AG04450 (cell line): ENCODE data around the gene SLC10A3. TPM values are rescaled to one million over a fixed set of nuclear protein-coding genes. Genes with fewer than 3 reads are reported as not detected.

Experiments used
- CTCF ChIA-PET: fragments of 300-600, 350-600 bp; formaldehyde crosslinking; extraction: SDS; loops from one replicate; lab custom pipeline; 2022; ENCODE audit warnings: antibody characterized with exemption, inconsistent platforms; lab: Charles Lee
- POLR2A ChIA-PET: fragments of 350-600 bp; formaldehyde crosslinking; extraction: SDS; loops from one replicate; lab custom pipeline; 2021; ENCODE audit warnings: antibody characterized with exemption, inconsistent platforms; lab: Yijun Ruan, JAX
- DNase-seq: peaks from one replicate; pipeline ENCODE4 v3.0.0-alpha.2; 2011; ENCODE audit warnings: low read depth, low spot score
- H3K27ac ChIP-seq: one replicate; pipeline ENCODE4 v1.5.1; 2012; ENCODE audit warnings: low read depth, low read length, control low read depth
- H3K27me3 ChIP-seq: one replicate; pipeline ENCODE4 v1.6.0; 2012; ENCODE audit warnings: low read length; ENCODE audit not compliant: control insufficient read depth, insufficient read depth
- H3K4me3 ChIP-seq: 2 replicates; pipeline ENCODE4 v1.5.1; 2011; ENCODE audit warnings: mild to moderate bottlenecking, low read depth, low read length, control low read depth
- H3K9me3 ChIP-seq: 2 replicates; pipeline ENCODE4 v1.5.1; 2012; ENCODE audit warnings: low read length; ENCODE audit not compliant: control insufficient read depth, insufficient read depth
- polyA plus RNA-seq: library from polyadenylated mRNA; depleted of rRNA; stranded (reverse); fragments of >200 nt; gene quantifications from 2 replicates; pipeline ENCODE4 v1.2.3, GENCODE V29; 2011
- TF ChIP-seq, protein P1 (sequence below): IDR thresholded peaks from 2 replicates; pipeline ENCODE4 v1.5.1; 2011; ENCODE audit warnings: low read depth, low read length, control low read depth, inconsistent platforms

SLC10A3 gene
- polyA plus RNA-seq, 1 experiment = 10.1 TPM

GRCh38 chrX:154469880-154470279, 20.5 kb downstream of the SLC10A3 start:
- Histone ChIP-seq H3K27ac (no peak overlapping the region), H3K9me3 (no peaks in the 10 kb centered on the region; the same call in 1 of the 2 replicates), H3K4me3 (no peak overlapping the region), H3K27me3 (no peaks in the 10 kb centered on the region)
- POLR2A ChIA-PET = no interaction called here
- CTCF ChIA-PET = no interaction called here
- TF ChIP-seq, protein P1, sequence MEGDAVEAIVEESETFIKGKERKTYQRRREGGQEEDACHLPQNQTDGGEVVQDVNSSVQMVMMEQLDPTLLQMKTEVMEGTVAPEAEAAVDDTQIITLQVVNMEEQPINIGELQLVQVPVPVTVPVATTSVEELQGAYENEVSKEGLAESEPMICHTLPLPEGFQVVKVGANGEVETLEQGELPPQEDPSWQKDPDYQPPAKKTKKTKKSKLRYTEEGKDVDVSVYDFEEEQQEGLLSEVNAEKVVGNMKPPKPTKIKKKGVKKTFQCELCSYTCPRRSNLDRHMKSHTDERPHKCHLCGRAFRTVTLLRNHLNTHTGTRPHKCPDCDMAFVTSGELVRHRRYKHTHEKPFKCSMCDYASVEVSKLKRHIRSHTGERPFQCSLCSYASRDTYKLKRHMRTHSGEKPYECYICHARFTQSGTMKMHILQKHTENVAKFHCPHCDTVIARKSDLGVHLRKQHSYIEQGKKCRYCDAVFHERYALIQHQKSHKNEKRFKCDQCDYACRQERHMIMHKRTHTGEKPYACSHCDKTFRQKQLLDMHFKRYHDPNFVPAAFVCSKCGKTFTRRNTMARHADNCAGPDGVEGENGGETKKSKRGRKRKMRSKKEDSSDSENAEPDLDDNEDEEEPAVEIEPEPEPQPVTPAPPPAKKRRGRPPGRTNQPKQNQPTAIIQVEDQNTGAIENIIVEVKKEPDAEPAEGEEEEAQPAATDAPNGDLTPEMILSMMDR = no peak
- no peak for DNase-seq

- no peak for DNase-seq
- CTCF ChIA-PET = no interaction called here
- H3K9me3 ChIP-seq = no peaks in the 10 kb centered on the region; the same call in 1 of the 2 replicates
- POLR2A ChIA-PET = no interaction called here
- TF ChIP-seq, protein P1 = no peak
- no peak overlapping the region for H3K27ac ChIP-seq
- no peaks in the 10 kb centered on the region for H3K27me3 ChIP-seq
- H3K4me3 ChIP-seq = no peak overlapping the region
Measured at GRCh38 chrX:154469114-154469513, 21.3 kb downstream of the SLC10A3 start.

GRCh38 chrX:154468217-154468616, 22.2 kb downstream of the SLC10A3 start:
- no peak overlapping the region for H3K4me3 ChIP-seq
- H3K27ac ChIP-seq = no peak overlapping the region
- CTCF ChIA-PET = no interaction called here
- no peak for DNase-seq
- TF ChIP-seq, protein P1 = no peak
- POLR2A ChIA-PET = no interaction called here
- H3K27me3 ChIP-seq = no peaks in the 10 kb centered on the region
- no peaks in the 10 kb centered on the region; the same call in 1 of the 2 replicates for H3K9me3 ChIP-seq

GRCh38 chrX:154467556-154467955, 22.9 kb downstream of the SLC10A3 start:
- POLR2A ChIA-PET = no interaction called here
- H3K4me3 ChIP-seq = no peak overlapping the region
- H3K27ac ChIP-seq = no peak overlapping the region
- H3K27me3 ChIP-seq = no peaks in the 10 kb centered on the region
- CTCF ChIA-PET = no interaction called here
- no peaks in the 10 kb centered on the region; the same call in 1 of the 2 replicates for H3K9me3 ChIP-seq
- TF ChIP-seq, protein P1 = no peak
- no peak for DNase-seq

DNA sequence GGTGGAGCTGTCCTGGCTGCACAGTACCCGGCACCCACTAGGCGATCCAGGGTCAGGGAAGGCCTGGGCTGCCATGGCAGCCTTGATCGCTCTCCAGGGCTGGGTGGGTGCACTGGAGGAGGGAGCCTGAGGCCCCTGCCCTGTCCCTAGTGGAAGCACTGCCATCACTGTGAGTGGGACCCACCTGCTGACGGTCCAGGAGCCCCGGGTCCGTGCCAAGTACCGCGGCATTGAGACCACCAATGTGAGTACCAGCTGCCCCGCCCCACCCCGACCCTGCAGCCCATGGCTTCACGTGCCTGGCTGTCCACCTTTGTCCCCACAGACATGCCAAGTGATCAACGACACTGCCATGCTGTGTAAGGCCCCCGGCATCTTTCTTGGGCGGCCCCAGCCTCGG, 23.5 kb downstream of the SLC10A3 start:
- Histone ChIP-seq H3K4me3 (no peak overlapping the region), H3K27ac (no peak overlapping the region), H3K27me3 (no peaks in the 10 kb centered on the region), H3K9me3 (no peaks in the 10 kb centered on the region; the same call in 1 of the 2 replicates)
- TF ChIP-seq, protein P1 = no peak
- CTCF ChIA-PET = interaction anchor here (0.5 kb wide), 1 partner anchor 19 kb away, joined by 4 read pairs; the partner anchor contains the start of gene UBL4A
- POLR2A ChIA-PET = no interaction called here
- DNase-seq = no peak
